Measurements from ENCODE around the gene CELA1.
"Not testable (repeated sequence)": the region's sequence is repeated elsewhere in the genome, so short reads cannot be mapped to it uniquely, and the experiment has no call there.

The CELA1 gene

DNA sequence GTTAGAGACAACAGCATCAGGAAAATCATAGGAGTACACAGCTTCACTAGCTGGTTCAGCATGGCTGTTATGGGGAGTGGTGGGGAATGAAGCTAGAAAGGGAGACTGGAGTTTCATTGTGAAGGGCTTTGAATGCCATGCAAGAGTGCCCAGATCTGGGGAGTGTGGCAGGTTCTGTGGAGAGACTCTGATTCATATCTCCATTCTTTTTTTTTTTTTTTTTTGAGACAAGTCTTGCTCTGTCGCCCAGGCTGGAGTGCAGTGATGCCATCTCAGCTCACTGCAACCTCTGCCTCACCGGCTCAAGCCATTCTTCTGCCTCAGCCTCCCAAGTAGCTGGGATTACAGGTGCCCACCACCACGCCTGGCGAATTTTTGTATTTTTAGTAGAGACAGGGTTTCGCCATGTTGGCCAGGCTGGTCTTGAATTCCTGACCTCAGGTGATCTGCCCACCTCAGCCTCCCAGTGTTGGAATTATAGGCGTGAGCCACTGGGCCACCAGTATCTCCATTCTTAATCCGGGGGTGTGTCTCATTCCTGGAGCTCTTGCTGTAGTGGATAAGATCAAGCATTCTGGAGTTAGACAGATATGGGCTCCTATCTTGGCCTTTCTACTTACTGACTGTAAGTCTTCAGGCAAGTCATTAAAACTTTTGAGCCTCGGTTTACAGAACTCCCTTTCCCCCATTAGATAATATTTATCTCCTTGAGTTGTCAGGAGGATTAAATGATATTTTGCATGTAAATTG, 28.2 kb downstream of the CELA1 start:
- DNase-seq (ENCODE audit: low read depth): not testable (repeated sequence)

- DNase-seq (ENCODE audit: low read depth): no peak
These were observed 35.1 kb downstream of the CELA1 start for GRCh38 chr12:51311389-51311788.

- DNase-seq (ENCODE audit: low read depth): no peak
These were observed 38.6 kb downstream of the CELA1 start for GRCh38 chr12:51307655-51308593.

DNA sequence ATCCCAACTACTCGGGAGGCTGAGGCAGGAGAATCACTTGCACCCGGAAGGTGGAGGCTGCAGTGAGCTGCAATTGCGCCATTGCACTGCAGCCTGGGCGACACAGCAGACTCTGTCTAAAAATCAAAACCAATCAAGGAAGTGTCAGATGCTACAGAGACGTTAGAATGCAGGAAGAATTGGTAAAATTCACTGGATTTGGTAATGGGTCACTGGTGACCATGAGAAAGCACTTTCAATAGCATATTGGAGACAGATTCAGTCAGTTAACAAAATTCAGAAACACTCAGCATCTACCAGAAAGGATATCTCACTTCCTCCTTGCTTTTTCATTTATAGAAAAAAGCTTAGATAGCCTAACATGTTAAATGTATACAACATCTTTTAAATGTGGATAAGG, 40.0 kb downstream of the CELA1 start:
- DNase-seq (ENCODE audit: low read depth): no peak

DNA sequence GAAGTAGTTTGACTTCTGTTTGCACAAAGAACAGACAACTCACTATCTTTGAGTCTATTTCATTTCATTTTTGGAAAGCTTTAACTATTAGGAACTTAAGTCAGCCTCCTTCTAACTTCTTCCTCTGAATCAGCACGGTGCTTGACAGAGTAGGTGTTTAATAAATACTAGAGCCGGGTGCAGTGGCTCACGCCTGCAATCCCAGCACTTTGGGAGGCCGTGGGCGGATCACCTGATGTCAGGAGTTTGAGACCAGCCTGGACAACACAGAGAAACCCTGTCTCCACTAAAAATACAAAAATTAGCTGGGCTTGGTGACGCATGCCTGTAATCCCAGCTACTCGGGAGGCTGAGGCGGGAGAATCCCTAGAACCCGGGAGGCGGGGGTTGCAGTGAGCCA, 45.7 kb downstream of the CELA1 start:
- not testable (repeated sequence) for DNase-seq (ENCODE audit: low read depth)

DNA sequence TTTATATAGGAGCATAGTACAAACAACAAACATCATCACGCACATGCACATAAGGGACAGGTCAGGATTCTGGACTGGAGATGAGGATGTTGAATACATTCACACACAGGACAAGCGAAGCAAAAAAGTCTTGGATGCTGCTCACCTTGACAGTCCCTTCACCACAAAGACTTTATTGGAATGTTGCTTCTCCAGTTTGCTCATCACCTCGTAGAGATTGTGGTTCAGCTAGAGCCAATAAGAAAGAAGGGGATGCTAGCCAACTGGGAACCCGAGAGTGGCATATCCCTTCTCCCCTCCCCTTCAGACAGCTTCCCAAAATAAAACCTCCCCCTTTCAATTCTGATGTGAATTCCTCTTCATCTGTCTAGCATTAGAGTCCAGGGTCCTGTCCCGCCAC, 50.8 kb downstream of the CELA1 start:
- no peak for DNase-seq (ENCODE audit: low read depth)

GRCh38 chr12:51294097-51294496, 52.4 kb downstream of the CELA1 start:
- DNase-seq (ENCODE audit: low read depth): not testable (repeated sequence)

- no peak for DNase-seq (ENCODE audit: low read depth)
These were observed 52.8 kb downstream of the CELA1 start for GRCh38 chr12:51293696-51294095.

GRCh38 chr12:51291603-51292513, 54.6 kb downstream of the CELA1 start:
- DNase-seq (ENCODE audit: low read depth): not testable (repeated sequence)

DNA sequence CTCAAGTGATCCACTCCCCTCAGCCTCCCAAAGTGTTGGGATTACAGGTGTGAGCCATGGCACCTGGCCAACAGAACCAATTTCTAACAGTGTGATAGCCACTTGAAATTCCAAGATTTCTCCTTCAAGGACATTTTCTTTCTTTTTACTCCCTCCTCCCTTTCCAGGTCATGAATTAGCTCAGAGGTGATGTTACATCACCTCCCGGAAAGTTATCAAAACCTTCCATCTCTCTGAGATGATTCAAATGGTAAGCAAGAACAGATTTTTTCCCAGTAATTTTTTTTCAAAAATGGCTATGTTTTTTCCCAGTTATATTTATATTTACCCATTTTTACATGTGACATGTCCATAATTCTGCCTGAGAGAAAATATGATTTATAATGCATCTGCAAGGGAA, 60.6 kb downstream of the CELA1 start:
- DNase-seq (ENCODE audit: low read depth): no peak

- no peak for DNase-seq (ENCODE audit: low read depth)
These were observed 65.1 kb downstream of the CELA1 start for GRCh38 chr12:51281202-51281924.
